HG03342 (cell line): Measurements from ENCODE around the gene ATE1.
A peak's percentile ranks its signal among the peaks of the same experiment; 100 is the strongest.
"Not testable (repeated sequence)": the region's sequence is repeated elsewhere in the genome, so short reads cannot be mapped to it uniquely, and the experiment has no call there.

Experiments used
- ATAC-seq: cut with Tn5 transposase; IDR thresholded peaks from one replicate; pipeline ENCODE4 v1.9.1; 2021; ENCODE audit warnings: mild to moderate bottlenecking, moderate library complexity; ENCODE audit not compliant: unreplicated experiment

ATE1 gene

DNA sequence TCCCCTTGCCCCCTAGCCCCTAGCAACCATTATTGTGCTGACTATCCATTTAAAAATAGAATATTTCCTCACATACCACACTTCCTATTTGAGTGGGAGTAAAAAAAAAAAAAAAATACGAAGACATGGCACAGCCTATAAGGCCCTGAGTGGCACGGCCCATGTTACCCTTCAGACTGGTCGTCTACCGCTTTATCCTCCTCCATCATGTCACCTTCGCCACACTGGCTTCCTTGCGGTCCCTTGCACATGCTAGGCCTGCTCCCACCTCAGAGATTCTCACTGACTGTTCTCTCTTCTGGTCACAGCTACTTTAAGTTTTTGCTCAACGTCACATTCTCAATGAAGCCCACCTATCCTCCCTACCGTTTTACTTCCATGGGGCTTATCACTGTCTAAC is 130.3 kb downstream of the ATE1 start:
- ATAC-seq: no peak

DNA sequence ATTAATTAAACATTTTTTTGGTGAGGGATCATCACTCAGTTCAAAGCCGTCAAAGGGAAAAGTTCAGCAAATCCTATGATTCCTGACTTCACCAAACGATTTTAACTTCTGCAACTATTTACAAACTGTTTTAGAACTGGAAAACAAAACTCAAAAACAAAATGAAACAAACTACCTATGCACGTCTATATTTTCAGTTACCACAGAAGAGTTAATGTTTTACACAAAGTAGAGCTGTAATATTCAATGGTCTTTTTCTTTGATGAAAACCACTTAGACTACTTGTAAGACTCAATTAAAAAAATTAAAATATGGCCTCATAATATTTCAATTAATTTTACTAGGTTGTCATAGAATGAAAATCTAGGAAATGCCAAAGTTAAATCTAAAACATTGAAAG is 131.5 kb downstream of the ATE1 start:
- peak; percentile 66 for ATAC-seq

- ATAC-seq: no peak
Observed at GRCh38 chr10:121792198-121792597, 135.6 kb downstream of the ATE1 start.

GRCh38 chr10:121791761-121792160 is 136.1 kb downstream of the ATE1 start:
- no peak for ATAC-seq

DNA sequence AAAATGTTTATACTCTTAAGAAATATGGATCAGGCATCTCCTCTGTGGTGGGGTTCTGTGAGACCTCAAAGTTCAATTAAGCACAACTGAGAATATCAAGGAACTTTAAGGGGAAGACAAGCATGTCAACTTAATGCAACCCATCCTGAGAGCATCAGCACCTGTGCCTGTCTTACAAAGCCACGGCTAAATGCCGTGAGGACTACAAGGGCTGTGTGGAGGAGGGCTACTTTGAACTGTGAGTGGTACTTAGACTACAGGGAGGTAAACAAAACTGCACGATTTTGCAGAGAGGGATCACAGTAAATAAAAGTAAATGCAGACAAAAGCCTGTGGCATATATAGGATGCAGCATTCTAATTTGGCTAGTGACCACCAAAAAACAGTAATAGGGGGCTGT is 139.1 kb downstream of the ATE1 start:
- ATAC-seq: no peak

- no peak for ATAC-seq
Observed at GRCh38 chr10:121788115-121788514, 139.7 kb downstream of the ATE1 start.

DNA sequence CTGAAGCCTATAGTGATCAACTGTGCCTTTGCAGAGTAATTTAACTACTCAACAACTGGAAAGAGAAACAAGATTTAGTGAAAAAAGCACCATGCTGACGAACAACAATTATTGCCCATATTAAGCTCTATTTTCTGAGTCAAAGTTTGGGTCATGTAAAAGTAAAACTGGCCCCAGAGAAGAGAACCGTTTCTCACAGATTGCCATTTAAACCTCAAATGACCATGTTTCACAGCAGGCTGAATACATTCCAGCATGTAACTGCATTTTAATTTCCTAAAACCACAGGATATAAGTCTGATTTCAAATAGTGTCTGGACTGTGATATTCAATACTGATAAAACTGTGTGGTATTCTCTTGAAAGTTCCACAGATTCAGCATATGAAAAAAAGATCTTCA is 140.7 kb downstream of the ATE1 start:
- no peak for ATAC-seq

DNA sequence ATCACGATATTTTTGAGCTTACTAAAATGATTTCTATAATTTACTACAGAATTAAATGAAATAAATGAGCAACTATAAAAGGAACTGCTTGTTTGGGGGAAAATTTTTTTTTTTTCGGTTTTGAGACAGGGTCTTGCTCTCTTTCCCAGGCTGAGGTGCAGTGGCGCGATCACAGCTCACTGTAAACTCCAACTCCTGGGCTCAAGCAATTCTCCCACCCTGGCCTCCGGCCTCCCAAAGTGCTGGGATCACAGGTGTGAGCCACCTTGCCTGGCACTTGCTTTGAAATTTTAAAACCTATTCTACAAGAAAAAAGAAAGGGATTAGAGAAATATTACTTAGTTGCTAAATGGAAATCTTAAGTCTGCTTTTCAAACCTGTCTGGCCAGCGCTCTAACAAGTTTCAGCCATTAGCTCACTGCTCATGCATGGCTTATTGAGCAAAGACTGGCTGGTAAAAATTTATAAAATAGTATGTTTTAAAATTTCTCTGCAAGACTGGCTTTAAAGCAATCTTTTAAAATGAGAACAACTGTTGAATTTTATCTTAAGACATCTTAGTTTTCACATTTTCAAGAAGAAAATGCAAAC is 144.0 kb downstream of the ATE1 start:
- ATAC-seq: no peak

DNA sequence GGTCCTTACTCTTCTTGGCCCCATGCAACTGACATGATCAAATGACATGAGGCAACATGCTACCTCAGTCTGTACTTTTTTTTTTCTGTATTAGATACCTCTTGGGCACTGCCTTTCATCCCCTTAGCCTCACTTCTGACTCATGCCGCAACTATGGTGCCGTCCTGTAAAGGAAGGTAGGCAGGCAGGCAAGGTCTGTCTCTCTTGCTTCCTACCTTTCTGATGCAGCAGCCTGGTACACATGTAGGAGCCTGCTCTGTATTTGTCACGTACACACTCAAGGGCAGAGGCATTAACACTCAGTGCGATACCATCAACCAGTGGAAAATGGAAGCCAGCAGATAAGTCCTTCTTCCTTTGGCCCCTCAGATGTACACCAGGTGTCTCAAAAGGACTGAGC is 146.7 kb downstream of the ATE1 start:
- ATAC-seq: no peak

DNA sequence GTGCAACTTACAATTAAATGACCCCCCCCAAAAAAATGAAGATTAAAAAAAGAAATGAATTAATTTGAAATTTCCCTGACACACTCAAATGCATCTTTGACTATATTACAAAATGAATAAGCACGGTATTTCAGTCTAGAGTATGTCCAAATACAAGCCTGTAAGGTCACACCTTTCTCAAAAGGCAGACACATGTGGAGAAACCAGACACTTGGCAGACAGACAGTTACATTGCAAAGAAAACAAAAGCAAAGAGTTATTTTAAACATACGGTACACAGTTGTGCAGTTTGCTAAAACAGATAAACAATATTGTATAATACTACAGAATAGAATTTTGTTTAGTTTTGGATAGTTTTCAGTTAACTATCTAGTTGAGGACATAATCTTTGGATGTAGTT is 153.0 kb downstream of the ATE1 start:
- ATAC-seq: no peak

GRCh38 chr10:121774404-121774803 is 153.4 kb downstream of the ATE1 start:
- ATAC-seq: no peak

GRCh38 chr10:121772884-121773283 is 154.9 kb downstream of the ATE1 start:
- ATAC-seq: no peak

DNA sequence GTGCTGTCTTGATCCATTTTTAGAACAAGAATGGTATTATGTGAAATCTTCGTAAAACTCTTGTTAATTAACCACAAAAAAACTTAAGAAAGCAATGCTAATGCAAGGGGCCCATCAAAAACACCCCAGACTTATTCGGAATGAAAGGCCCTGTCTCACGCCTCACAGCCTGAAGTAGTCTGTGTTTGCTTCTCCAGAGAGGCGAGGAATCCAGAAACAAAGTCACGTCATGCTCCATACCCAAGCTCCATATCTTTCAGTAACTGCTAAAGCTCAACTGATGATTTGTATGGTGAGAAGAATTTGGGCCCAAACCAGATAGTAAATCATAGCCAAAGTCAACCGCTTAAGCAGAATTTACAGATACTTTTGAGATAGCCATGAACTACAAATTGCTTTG is 155.4 kb downstream of the ATE1 start:
- ATAC-seq: no peak

- no peak for ATAC-seq
Observed at GRCh38 chr10:121771966-121772365, 155.9 kb downstream of the ATE1 start.

DNA sequence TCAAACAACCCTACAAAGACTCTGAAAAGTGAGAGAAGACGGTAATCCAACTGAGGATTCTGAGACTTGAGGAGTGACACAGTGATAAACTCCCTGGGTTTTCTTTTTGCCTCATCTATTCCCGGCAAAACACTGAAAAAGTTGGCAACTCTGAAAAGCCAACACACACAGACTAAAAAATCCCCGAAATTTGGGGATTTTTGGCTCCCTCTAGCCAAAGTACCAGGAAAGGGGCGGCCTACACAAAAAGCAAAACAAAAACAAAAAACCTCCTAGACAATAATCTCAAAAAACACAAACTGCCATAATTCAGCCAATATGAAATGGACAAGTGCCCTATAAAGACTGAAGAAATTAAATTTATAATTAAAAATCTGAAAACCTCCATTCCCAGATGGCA is 161.4 kb downstream of the ATE1 start:
- ATAC-seq: no peak

DNA sequence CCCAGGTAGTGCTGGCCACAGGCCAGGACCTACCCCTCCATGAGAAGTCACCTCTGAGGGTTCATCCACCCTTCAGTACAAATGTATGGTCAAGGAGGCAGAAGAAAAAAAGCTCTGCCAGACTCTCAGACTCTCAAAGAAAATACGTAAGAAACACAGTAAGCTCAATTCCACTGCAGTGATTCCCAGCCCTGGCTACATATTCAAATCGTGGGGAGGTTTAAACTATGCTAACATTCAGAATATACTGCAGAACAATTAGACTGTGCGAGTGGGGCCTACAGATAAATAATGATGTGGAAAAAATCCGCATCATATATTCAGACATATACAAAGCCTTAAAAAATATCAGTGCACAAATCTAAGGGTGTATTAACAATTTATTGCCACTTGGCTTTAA is 162.6 kb downstream of the ATE1 start:
- no peak for ATAC-seq

DNA sequence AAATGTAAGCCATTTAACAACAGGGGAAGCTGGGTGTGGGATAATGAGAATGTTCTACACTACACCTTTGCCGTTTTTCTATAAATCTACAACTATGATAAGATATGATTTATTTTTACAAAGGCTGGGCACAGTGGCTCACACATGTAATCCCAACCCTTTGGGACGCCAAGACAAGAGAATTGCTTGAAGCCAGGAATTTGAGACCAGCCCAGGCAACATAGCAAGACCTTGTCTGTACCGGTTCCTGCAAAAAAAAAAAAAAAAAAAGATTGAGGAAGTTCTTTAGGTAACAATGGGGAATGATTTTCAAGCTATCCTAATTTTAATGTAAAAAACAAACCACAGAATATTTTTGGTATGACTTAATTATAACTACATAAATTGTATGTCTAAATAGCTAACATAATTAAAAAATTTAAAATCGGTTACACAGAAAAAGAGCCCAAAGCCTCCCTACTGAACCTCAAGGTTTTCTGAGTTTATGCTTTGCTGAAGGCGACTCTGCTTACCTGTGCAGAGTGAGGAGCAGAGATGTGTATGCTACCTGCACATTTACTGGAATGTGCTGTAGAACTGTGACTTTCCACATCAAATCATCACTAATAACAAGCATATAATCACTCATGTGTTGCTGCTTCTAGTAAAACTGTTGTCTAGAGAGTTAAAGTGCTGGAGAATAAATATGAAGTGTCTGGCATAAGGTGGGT is 163.4 kb downstream of the ATE1 start:
- ATAC-seq: no peak

- ATAC-seq: not testable (repeated sequence)
Observed at GRCh38 chr10:121757241-121757640, 170.6 kb downstream of the ATE1 start.

GRCh38 chr10:121755496-121755895 is 172.3 kb downstream of the ATE1 start:
- ATAC-seq: not testable (repeated sequence)

DNA sequence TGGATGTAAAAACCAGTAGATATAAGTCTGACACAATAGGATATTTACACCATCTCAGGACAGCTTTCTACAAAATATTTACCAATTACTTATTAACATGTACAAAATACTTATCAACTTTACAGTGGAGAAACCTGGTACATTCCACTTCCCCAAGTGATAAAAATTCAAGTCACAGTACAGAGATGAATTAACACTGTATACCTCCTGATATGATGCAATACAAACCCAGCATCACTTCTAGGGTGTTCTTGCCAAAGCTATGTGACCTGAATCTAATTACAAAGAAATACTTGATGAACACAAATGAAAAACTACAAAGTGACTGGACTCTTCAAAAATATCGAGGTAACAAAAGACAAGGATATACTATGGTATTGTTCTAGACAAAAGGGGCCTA is 173.2 kb downstream of the ATE1 start:
- peak; percentile 26 for ATAC-seq

GRCh38 chr10:121753726-121754476 is 173.9 kb downstream of the ATE1 start:
- peak; percentile 89 for ATAC-seq

GRCh38 chr10:121751191-121751760 is 176.6 kb downstream of the ATE1 start:
- ATAC-seq: no peak
